ENCODE results near the gene HLA-E.

DNA sequence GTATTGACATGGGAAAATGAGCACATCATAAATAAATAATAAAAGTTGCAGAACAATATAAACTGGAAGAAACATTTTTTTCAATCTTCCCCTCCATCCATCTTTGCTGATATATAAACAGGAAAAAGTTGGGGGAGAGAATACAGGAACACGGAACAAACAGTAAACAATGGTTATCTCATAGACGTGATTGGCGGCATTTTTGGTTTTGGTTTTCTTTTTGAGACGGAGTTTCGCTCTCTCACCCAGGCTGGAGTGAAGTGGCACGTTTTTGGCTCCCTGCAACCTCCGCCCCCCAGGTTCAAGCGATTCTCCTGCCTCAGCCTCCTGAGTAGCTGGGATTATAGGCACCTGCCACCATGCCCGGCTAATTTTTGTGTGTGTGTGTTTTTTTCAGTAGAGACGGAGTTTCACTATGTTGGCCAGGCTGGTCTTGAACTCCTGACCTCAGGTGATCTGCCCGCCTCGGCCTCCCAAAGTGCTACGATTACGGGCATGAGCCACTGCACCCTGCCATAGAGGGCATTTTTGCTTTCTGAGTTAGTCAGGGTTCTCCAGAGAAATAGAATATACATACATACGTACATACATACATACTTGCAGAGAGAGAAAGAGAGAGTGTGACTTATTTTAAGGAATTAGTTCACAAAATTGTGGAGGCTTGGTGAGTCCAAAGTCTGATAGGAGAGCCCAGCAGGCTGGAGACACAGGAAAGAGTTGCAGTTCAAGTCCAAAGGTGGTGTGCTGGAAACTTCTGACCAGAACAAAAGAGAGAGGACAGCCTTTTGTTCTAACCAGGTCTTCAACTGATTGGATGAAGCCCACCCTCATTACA is 44.4 kb downstream of the HLA-E start:
- TF ChIP-seq CTCF (IDR thresholded peaks at IDR 0.05; ENCODE audit: insufficient read depth, low read length, poor library complexity, severe bottlenecking) (no peak), EZH2phosphoT487 (conservative IDR thresholded peaks at IDR 0.05; ENCODE audit: low read length) (no peak)

All from SU-DHL-6 (cell line).